ENCODE data around the gene DYRK2.
"Not testable (repeated sequence)": the region's sequence is repeated elsewhere in the genome, so short reads cannot be mapped to it uniquely, and the experiment has no call there.

DYRK2 gene

DNA sequence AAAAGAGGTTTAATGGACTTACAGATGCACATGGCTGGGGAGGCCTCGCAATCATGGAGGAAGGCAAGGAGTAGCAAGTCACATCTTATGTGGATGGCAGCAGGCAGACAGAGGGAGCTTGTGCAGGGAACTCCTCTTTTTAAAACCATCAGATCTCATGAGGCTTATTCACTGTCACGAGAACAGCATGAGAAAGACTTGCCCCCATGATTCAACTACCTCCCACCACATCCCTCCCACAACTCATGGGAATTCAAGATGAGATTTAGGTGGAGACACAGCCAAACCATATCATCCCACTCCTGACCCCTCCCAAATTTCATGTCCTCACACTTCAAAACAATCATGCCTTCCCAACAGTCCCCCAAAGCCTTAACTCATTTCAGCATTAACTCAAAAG lies 24.0 kb downstream of the DYRK2 start:
- not testable (repeated sequence) for DNase-seq

DNA sequence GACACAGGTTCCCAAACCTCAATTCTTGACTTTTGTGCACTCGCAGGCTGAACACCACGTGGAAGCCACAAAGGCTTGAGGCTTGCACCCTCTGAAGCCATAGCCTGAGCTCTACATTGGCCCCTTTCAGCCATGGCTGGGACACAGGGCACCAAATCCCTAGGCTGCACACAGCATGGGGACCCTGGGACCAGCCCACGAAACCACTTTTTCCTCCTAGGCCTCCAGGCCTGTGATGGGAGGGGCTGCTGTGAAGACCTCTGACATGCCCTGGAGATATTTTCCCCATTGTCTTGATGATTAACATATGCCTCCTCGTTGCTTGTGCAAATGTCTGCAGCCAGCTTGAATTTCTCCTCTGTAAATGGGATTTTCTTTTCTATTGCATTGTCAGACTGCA lies 25.0 kb downstream of the DYRK2 start:
- DNase-seq = not testable (repeated sequence)

DNA sequence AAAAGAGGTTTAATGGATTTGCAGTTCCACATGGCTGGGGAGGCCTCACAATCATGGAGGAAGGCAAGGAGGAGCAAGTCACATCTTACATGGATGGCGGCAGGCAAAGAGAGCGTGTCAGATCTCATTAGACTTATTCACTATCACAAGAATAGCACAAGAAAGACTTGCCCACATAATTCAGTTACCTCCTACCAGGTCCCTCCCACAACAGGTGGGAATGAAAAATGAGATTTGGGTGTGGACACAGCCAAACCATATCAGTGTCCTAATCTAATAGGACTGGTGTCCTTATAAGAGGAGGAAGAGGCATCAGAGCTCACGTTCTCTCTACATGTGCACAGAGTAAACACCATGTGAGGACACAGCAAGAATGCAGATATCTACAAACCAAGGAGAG lies 25.9 kb downstream of the DYRK2 start:
- no peak for DNase-seq

DNA sequence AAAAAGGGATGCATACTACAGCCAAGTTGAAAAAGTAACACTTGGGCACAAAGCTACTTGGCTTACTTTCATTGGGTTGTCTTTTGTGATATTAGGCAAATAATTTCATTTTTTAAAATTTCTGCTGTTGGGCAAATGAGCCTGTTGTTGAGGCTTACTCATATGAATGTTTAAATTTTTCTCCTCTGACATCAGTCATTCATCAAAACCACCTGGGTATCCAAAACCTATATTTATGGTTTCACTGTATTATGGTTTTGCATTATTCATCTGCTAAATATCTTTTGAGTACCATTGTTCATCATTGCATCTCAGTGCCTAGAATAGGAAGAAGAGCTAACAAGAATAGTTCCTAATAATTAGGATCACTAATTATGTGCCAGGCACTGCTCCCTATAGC lies 28.1 kb downstream of the DYRK2 start:
- DNase-seq = no peak

DNA sequence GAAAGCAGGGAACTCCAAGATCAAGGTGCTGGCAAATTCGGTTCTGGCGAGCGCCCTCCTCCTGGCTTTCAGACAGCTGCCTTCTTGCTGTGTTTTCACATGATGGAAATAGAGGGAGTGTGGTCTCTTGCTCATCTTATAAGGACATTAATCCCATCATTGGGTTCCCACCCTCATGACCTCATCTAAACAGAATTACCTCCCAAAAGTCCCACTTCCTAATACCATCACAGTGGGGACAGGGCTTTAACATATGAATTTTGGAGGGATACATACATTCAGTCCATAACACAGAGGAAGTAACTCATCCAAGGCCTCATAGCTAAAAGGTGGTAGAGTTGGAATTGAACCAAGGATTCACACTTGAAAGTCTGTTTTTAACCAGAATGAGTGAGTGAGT lies 28.6 kb downstream of the DYRK2 start:
- DNase-seq = no peak

DNA sequence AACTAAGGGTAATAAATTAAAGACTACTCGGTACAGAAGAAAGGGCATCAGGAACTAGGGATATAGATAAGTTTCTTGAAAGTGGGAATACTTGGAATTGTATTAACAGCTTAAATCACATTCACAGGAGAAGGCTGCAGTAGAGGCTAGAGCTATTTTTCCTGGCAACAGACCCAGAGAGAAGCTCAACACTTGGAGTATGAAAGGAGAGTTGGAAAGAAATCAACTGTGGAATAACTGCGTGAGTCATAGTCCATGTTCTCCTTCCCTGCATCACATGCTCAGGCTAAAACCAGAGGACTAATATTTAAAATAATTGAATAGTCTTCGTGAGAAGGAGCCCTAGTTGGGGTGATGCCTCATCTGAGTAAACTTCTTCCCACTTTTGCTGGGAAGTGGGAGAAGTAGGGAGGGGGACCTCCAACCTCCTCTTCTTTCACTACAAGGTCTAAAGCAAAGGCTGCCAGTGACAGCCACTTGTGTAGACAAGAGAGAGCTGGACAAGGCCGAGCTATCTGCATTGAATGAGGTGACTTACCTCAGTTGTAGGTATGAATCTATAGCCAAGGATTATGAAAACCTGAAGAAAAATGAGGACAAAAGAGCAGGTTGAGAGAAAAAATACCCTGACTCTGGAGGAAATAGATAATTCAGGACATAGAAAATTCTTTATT lies 32.7 kb downstream of the DYRK2 start:
- no peak for DNase-seq

DNA sequence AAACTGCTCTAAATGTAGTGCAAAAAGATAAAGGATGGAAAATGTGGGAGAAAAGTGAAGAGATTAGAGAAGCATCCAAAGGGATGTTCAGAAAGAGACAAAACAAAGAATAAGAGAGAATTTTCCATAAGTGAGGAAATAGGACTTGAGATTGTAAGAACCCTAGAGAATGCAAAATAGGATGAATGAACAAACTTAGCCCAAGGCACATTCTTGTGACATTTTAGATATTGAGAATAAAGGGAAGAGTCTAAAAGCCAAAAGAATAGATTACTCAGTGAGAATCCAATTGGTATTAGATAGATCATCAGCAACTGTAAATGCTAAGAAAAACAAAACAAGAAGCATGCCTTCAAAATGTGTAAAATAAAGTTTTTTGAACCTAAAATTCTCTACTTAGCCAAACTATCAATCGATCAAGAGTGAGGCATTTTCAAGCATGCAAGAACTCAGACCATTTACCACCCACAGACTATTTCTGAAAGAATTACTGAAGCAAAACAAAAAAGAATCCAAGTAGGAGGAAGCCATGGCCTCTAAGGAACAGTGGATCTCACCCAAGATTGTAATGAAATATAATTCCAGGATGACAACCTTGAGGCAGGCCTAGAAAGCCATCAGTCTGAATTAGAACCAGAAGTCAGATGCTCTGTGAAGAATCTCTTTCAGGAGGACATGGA lies 33.5 kb downstream of the DYRK2 start:
- DNase-seq = no peak

DNA sequence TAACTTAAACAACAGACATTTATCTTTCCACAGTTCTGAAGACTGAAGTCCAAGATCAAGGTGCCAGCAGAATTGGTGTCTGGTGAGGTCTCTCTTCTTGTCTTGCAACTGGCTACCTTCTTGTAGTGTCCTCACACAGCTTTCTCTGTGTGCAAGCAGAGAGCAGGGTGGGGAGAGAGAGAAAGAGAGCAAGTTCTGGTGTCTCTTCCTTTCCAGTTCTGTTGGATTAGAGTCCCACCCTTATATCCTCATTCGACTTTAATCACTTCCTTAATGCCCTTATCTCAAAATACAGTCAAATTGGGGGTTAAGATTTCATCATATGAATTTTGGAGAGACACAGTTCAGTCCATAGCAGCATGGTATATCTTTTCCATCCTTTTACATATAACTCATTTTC lies 40.8 kb downstream of the DYRK2 start:
- DNase-seq = no peak

DNA sequence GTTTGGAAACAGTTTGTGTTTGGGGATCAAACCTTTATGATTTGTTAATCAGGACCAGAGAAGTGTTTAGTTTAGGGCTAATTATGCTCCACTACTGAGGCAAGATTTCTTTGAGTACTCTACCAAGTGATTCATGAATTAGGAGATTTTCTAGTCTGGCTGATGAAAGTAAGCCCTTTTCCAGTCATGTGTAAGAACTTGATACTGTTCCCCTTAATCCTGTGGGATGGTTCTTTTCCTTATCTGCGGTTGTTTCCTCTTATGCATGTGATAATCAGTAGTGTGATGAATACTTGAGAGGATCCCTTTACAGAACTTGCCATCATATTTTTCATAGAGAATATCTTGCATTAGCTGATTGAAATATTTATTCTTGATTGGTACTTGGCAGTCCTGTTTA lies 42.1 kb downstream of the DYRK2 start:
- DNase-seq = no peak

DNA sequence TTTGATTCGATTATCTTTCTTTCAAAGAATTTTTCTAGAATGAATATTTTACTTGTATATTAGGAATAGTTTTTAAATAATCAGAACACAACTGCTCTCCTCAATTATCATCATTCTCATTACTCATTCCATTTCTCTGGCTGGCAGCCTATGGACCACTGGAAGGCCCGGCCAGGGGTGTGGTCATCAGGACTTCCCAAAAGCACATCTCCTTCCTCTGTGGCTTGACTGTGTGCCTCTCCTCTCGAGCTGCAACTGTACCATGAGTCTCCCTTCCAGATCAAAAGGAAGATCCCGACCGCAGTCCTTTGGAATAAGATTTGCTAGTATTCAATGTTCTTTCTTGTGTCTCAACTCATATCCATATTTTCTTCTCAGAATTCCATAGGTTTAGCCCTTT lies 42.7 kb downstream of the DYRK2 start:
- DNase-seq = no peak

DNA sequence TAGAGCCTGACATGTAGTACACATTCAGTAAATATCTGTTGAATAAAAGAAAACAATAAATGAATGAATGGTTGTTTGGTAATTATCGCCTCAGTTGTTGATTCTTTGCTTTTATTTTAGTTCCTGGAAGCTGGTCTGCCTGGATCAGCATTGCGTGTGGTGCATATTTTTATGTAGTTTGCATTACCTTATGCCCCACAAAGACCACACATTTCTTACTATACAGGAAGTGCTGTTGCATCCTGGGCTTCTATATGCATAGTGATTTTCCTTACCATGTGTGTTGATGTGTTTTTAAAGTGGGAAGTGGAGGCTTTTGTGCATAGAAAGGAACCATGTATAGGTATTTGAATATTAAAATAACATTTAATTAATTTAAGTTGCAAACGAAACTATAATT lies 43.6 kb downstream of the DYRK2 start:
- no peak for DNase-seq

DNA sequence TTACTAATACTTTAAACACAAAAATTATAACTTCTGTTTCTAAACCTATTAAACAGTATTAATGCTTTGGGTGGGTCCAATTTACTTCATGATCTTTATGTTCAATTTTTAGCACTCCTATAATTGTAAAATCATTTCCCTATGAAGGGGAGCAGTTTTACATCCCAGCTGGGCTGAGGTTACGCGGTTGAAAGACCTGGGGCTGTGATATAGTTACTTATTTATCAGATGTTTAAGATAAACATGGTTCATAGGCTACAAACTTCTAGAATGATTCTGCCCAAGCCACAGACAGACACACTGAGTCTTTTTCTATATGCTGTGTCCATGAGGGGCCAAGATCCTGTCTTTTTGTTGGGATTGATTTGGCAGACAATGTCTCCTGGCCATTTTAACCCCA lies 44.4 kb downstream of the DYRK2 start:
- DNase-seq = no peak

DNA sequence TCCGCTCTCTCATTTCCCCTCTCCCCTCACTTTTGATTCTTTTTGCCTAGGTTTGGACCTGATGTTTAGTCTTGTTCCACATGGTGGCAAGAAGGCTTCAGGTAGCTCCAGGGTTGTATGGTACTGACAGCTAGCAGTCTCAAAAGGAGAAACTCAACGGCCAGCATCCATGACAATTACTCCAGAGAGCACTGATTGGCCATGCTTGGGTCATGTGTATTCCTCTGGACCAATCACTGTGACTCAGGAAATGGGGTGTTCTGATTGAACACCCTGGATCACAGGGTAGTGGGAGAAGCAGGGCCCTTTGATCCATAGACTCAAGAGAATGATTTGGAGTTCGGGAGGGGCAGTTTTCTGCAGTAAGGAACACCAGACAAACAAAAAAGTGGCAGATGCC lies 45.3 kb downstream of the DYRK2 start:
- no peak for DNase-seq

DNA sequence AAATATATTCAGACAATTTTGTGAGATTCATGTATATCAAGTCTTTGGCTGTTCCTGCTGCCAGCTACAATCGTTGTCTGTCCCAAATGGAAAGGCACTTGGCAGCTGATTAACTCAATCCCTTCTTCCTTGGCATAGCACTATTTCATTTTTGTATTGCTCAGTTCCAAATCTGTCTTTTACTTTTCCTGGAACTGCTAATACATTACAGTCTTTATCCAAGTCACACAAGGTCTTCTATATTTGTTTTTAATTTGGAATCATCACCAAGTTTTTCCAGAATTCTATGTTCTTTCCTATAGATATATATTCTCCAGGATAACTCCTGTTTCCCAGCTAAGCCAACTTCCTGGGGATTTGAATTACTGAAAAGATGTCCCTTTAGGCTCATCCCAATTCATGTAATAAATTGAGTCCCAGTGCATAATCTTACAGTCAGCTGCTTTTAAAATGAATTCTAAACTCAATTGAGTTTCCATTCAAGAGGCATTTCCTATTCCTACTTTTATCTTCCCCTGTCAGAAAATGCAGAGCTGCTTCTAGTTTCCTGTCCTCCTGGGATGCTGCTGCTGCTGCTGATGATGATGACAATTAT lies 45.9 kb downstream of the DYRK2 start:
- DNase-seq = no peak

DNA sequence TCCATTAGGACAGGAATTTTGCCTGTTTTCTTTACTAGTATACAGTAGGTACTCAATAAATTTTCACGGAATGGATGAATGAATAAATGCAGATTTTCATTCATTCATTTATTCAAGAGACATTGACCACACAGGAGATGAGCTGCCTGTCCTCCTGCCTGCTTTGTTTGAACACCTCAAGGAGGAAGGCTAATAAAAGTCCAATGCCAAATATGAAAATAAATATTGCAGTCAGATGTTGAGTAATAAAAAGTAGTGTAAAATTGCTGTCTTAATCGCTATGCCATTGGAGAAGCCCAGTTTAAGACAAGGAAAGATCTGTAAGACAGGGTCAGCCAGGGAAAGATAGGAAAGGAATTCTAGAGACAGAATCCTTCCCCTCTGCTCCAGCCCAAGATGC lies 47.4 kb downstream of the DYRK2 start:
- no peak for DNase-seq

DNA sequence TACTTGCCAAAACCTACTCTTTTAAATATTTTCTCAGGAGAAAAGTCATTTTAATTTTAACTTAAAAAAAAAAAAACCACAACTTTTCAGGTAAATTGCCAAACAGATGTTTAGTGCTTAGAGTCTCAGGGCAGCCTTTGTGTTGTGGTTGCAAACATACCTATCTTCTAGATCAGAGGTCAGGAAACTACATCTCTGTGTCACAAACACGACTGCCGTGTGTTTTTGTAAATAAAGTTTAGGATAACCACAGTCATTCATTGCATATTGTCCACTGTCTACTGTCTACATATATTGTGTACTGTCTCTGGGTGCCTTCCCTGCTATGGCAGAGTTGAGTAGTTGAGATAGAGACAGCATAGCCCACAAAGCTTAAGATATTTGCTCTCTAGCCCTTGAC lies 48.9 kb downstream of the DYRK2 start:
- DNase-seq = peak; percentile 40

DNA sequence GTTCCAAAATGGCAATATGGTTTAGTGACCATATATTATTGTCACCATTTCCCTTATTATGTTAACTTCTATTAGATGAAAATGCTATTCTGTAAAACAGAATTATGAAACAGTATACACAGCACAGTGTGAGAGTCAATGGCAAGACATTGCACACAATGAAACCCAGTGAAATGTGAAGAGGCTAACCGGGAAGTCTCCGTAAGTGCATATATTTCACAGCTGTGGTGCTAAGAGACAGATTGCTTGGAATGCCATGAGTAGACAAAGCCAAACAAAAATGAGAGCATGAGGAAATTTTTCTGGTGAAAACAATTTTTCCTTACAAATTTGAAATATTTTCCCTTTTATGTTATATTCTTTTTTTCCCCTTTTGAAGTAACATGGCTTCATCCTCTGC lies 49.4 kb downstream of the DYRK2 start:
- DNase-seq = no peak

DNA sequence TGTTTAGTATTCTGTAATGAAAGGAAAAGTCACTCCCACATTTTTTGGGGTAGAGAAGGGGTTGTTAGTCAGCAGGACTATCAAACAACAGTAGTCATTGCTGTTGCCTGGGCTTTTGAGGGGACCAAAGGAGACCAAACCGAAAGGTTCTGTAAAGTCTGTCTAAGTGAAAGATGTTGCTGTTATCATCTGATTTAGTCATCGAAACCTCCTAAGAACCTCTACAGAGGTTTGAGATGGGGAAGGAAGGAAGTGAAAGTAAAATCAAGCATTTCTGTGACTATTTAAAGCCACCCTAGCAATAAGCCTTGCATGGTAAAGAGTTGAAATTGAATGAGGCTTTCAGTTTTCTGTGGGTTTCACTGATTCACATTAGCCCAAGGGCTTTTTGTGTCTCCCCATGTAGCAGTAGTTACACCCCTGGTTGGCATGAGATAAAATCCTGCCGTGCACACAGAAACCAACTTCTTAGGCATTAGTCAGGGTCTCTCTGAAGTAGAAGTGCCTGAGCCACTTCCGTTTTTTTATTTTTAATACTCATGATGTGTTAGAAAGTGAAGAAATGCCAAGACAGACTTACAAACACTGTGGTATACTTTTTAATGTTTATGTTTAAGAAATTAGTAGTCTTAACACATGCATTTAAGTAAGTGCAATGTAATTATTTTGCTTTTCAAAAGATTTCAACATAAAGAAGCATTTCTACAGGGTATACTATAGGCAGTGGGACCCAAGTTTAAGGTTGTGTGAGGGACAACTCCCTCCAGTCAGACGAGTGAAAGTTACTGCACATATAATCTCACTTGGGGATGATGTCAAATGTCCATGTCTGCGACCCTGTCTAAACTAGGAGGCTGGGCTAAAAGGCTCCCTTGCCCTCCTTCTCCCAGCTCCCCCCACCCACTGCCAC lies 50.4 kb downstream of the DYRK2 start:
- DNase-seq = peak; percentile 90

DNA sequence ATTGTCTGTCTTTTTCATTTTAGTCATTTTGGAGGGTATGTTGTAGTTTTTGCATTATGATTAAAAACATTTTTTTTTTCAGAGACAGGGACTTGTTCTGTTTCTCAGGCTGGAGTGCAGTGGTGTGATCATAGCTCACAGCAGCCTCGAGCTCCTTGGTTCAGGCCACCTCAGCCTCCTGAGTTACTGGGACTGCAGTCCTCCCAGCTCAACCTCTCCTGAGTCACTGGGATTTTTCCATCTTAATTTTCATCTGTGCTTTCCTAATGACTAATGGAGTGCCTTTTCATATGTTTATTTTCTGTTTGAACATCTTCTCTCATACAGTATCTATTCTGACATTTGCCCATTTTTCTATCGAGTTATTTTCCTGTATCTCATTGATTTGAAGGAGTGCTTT lies 52.6 kb downstream of the DYRK2 start:
- DNase-seq = no peak

DNA sequence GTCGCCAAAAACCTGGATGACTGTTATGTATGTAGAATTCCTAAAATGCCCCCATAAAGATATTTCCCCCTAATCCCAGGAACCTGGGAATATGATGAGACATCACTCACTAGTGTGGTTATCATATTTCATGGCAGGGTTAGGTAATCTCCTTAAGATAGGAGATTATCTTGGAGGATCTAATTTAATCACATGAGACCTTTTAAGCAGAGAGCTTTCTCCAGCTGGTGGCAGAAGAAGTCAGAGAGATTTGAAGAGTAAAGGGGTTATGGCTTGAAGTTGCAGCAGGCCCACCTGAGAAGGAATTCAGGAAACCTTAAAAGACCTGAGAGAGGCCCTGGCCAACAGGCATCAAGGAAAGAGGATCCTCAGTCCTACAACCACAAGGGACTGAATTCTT lies 53.6 kb downstream of the DYRK2 start:
- no peak for DNase-seq

DNA sequence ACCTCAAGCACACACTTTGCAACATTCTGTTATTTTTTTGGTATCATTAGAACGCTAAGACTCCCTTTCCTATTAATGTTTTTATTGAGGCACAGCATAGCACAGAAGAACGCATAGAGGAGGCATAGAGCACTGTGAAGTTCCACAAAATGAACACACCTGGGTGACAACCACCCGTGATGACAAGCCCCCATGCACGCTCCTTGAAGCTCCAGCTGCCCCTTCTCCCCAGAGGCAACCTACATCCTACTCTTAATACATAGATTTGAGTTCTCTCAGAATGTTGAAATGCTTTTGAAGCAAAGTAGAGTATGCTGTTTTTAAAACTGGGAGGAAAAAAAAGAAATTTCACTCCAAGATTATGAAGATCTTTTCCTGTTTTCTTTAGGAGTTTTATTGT lies 55.5 kb downstream of the DYRK2 start:
- DNase-seq = no peak

DNA sequence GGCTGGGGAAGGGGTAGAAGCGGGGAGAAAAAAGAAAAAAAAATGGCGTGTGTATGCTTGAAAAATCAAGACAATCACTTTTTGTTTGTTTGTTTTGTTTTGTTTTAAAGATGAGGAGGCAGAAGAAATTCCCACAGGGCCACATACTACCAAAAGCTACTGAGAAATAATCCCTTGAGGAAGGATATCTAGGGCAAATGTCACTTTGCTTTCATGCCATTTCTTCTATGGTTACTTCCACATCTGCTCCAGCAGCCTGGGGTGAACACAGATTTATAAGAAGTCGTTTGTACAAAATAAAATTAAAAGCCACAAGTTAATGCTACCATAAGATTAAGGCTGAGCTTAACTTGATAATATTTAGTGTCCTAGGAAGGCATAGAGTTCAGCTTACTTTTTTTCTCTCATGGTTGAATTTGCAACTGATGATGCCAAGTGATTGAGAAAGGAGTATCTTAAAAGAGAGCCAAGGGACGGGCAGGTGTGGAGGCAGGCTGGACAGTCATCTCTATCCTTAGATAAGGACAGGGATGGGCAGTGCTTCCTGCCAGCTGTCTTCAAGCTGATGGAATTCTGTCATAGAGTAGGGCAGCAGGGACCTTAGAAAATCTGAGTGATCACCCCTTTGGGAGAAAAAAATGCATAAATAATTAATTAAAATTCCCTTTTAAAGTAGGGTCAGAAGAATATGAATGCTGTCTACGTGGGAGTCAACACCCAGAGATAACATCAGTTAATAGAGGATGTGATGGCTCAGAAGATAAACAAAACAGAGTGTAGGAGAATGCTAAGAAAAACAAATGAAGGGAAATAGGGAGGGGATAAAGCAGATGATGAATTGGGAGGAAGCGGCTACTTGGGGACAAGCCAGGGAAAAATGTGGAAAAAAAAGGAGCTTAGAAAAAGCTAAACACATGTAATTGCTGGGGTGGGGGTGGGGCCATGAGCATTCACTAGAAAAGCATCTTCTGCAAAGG lies 57.1 kb downstream of the DYRK2 start:
- no peak for DNase-seq

All from activated CD4-positive, alpha-beta T cell treated with anti-CD3 and anti-CD28 coated beads, Interleukin-2, Interleukin-6, amounts not matched to agents 100 ng/mL and 50 ng/mL, durations not matched to agents 16 hours and 8 hours (primary cell).